Astrocyte (in vitro differentiated cells and primary cell): Measurements from ENCODE around the gene TLX2. TPM values are rescaled to one million over a fixed set of nuclear protein-coding genes. Genes with fewer than 3 reads are reported as not detected.

Source experiments
- DNase-seq: peaks from one replicate; pipeline ENCODE4 v3.0.0-alpha.2; 2010; ENCODE audit warnings: low read depth
- FAIRE-seq: peaks from 2 replicates; lab custom pipeline; 2011; peaks lifted over from hg19 to GRCh38; lab: Jason Lieb, UNC
- H2AFZ ChIP-seq: 2 replicates; pipeline ENCODE4 v1.6.0; 2012; ENCODE audit warnings: low read depth, low read length, inconsistent platforms
- H3K27ac ChIP-seq: 2 replicates; pipeline ENCODE4 v1.5.1; 2011; ENCODE audit warnings: low read depth, low read length, inconsistent platforms
- H3K27me3 ChIP-seq: 2 replicates; pipeline ENCODE4 v1.6.0; 2011; ENCODE audit warnings: low read length, inconsistent platforms; ENCODE audit not compliant: insufficient read depth
- H3K36me3 ChIP-seq: 2 replicates; pipeline ENCODE4 v1.5.1; 2011; ENCODE audit warnings: low read length, inconsistent platforms; ENCODE audit not compliant: insufficient read depth
- H3K4me1 ChIP-seq: 2 replicates; pipeline ENCODE4 v1.5.1; 2011; ENCODE audit warnings: low read length, inconsistent platforms; ENCODE audit not compliant: insufficient read depth
- H3K4me2 ChIP-seq: 2 replicates; pipeline ENCODE4 v1.6.0; 2012; ENCODE audit warnings: low read length, inconsistent platforms
- H3K4me3 ChIP-seq: 2 replicates; pipeline ENCODE4 v1.5.1; 2011; ENCODE audit warnings: low read depth, mild to moderate bottlenecking, low read length, inconsistent platforms; ENCODE audit not compliant: insufficient read depth
- H3K79me2 ChIP-seq: 2 replicates; pipeline ENCODE4 v1.6.0; 2012; ENCODE audit warnings: mild to moderate bottlenecking, low read length, inconsistent platforms; ENCODE audit not compliant: insufficient read depth
- H3K9ac ChIP-seq: 2 replicates; pipeline ENCODE4 v1.6.0; 2012; ENCODE audit warnings: mild to moderate bottlenecking, low read length, inconsistent platforms
- H3K9me3 ChIP-seq: 2 replicates; pipeline ENCODE4 v1.5.1; 2012; ENCODE audit warnings: low read depth, mild to moderate bottlenecking, low read length, inconsistent platforms; ENCODE audit not compliant: insufficient read depth
- H4K20me1 ChIP-seq: 2 replicates; pipeline ENCODE4 v1.6.0; 2012; ENCODE audit warnings: low read length, inconsistent platforms; ENCODE audit not compliant: insufficient read depth
- H3K27ac Mint-ChIP-seq: one replicate; pipeline ENCODE4 v1.8.0; 2021; ENCODE audit warnings: mild to moderate bottlenecking, mixed read lengths; ENCODE audit not compliant: unreplicated experiment
- H3K27me3 Mint-ChIP-seq: one replicate; pipeline ENCODE4 v1.8.0; 2021; ENCODE audit warnings: low read depth, mixed read lengths; ENCODE audit not compliant: unreplicated experiment
- H3K36me3 Mint-ChIP-seq: one replicate; pipeline ENCODE4 v1.8.0; 2021; ENCODE audit warnings: low read depth, mixed read lengths; ENCODE audit not compliant: unreplicated experiment
- H3K4me1 Mint-ChIP-seq: one replicate; pipeline ENCODE4 v1.8.0; 2021; ENCODE audit warnings: low read depth, mixed read lengths; ENCODE audit not compliant: unreplicated experiment
- H3K4me3 Mint-ChIP-seq: one replicate; pipeline ENCODE4 v1.8.0; 2021; ENCODE audit warnings: mild to moderate bottlenecking, moderate library complexity, mixed read lengths; ENCODE audit not compliant: unreplicated experiment
- H3K9me3 Mint-ChIP-seq: one replicate; pipeline ENCODE4 v1.8.0; 2021; ENCODE audit warnings: mild to moderate bottlenecking, mixed read lengths; ENCODE audit not compliant: unreplicated experiment
- CTCF ChIP-seq: IDR thresholded peaks from 2 replicates; pipeline ENCODE4 v1.5.1; 2011; ENCODE audit warnings: low read depth, mild to moderate bottlenecking, inconsistent platforms, low read length, moderate library complexity; ENCODE audit not compliant: insufficient read depth
- EZH2 ChIP-seq: IDR thresholded peaks from 2 replicates; pipeline ENCODE4 v1.6.1; 2012; ENCODE audit warnings: mild to moderate bottlenecking, low read length, inconsistent platforms; ENCODE audit not compliant: insufficient read depth
- total RNA-seq: library from RNA; stranded (reverse); gene quantifications from 2 replicates; pipeline ENCODE4 v1.2.1, GENCODE V29; 2021

TLX2 gene
- total RNA-seq, 1 donor from 2014 or later = not detected

- peak overlapping the region; percentile 68 for H3K4me3 Mint-ChIP-seq
- H3K9me3 Mint-ChIP-seq = no peaks in the 10 kb centered on the region
- TF ChIP-seq EZH2 (no peak), CTCF (no peak)
- H3K4me1 ChIP-seq = peaks cover 4% of the 10 kb centered on the region
- peaks cover 9% of the 10 kb centered on the region for H3K4me1 Mint-ChIP-seq
- FAIRE-seq = no peak
- peaks cover 6% of the 10 kb centered on the region for H3K36me3 ChIP-seq
- H3K4me2 ChIP-seq = no peak overlapping the region
- no peaks in the 10 kb centered on the region for H3K27me3 Mint-ChIP-seq
- no peak overlapping the region for H3K9ac ChIP-seq
- H3K4me3 ChIP-seq = no peak overlapping the region
- no peak overlapping the region for H2AFZ ChIP-seq
- DNase-seq = no peak
- H3K36me3 Mint-ChIP-seq = peaks cover 36% of the 10 kb centered on the region
- H3K9me3 ChIP-seq = no peaks in the 10 kb centered on the region
- peaks cover 7% of the 10 kb centered on the region for H4K20me1 ChIP-seq
- H3K79me2 ChIP-seq = no peaks in the 10 kb centered on the region
- H3K27ac ChIP-seq = no peak overlapping the region
- no peaks in the 10 kb centered on the region for H3K27me3 ChIP-seq
- peak overlapping the region; percentile 27 for H3K27ac Mint-ChIP-seq
Observed at GRCh38 chr2:74488643-74489481, 25.4 kb upstream of the TLX2 start.

- no peak for DNase-seq
- Histone ChIP-seq H3K79me2 (no peaks in the 10 kb centered on the region), H3K4me3 (no peak overlapping the region), H3K27ac (no peak overlapping the region), H2AFZ (no peak overlapping the region), H3K27me3 (no peaks in the 10 kb centered on the region), H3K9ac (no peak overlapping the region), H4K20me1 (peaks cover 7% of the 10 kb centered on the region), H3K4me2 (no peak overlapping the region), H3K36me3 (peaks cover 6% of the 10 kb centered on the region), H3K9me3 (no peaks in the 10 kb centered on the region), H3K4me1 (peaks cover 4% of the 10 kb centered on the region)
- no peak overlapping the region for H3K4me3 Mint-ChIP-seq
- peaks cover 35% of the 10 kb centered on the region for H3K36me3 Mint-ChIP-seq
- no peak for FAIRE-seq
- H3K4me1 Mint-ChIP-seq = peaks cover 9% of the 10 kb centered on the region
- no peak overlapping the region for H3K27ac Mint-ChIP-seq
- no peaks in the 10 kb centered on the region for H3K27me3 Mint-ChIP-seq
- TF ChIP-seq EZH2 (no peak), CTCF (no peak)
- no peaks in the 10 kb centered on the region for H3K9me3 Mint-ChIP-seq
Observed at GRCh38 chr2:74489906-74490305, 24.3 kb upstream of the TLX2 start.
